KMS-11 (cell line): ENCODE results near the gene PIEZO1.

ENCODE experiments used
- H2AFZ ChIP-seq: fragments of 200-600 bp; sonication (generic); 2 replicates; pipeline ENCODE4 v1.6.1; 2016; ENCODE audit warnings: antibody characterized with exemption, mixed run types, low read depth
- H3K27ac ChIP-seq: fragments of 200-600 bp; sonication (generic); 2 replicates; pipeline ENCODE4 v1.6.1; 2016; ENCODE audit warnings: mild to moderate bottlenecking, mixed run types
- H3K27me3 ChIP-seq: fragments of 200-600 bp; sonication (generic); 2 replicates; pipeline ENCODE4 v1.6.1; 2017; ENCODE audit warnings: mild to moderate bottlenecking, low read depth, mixed run types, moderate library complexity; ENCODE audit not compliant: insufficient read depth
- H3K36me3 ChIP-seq: fragments of 200-600 bp; sonication (generic); 2 replicates; pipeline ENCODE4 v1.6.1; 2017; ENCODE audit warnings: mild to moderate bottlenecking, mixed run types; ENCODE audit not compliant: insufficient read depth
- H3K4me1 ChIP-seq: fragments of 200-600 bp; sonication (generic); 2 replicates; pipeline ENCODE4 v1.6.1; 2016; ENCODE audit warnings: mild to moderate bottlenecking, low read depth, mixed run types; ENCODE audit not compliant: poor library complexity, severe bottlenecking
- H3K4me2 ChIP-seq: fragments of 200-600 bp; sonication (generic); 2 replicates; pipeline ENCODE4 v1.7.0; 2016; ENCODE audit warnings: mild to moderate bottlenecking, mixed run types
- H3K4me3 ChIP-seq: fragments of 200-600 bp; sonication (generic); IDR thresholded peaks from 2 replicates; pipeline ENCODE4 v1.6.1; 2017; ENCODE audit warnings: low read depth, low read length, mixed read lengths; ENCODE audit not compliant: insufficient read depth
- H3K79me2 ChIP-seq: fragments of 200-600 bp; sonication (generic); 2 replicates; pipeline ENCODE4 v1.6.1; 2016; ENCODE audit warnings: low read depth, mixed run types; ENCODE audit not compliant: insufficient read depth
- H3K9ac ChIP-seq: fragments of 200-600 bp; sonication (generic); 2 replicates; pipeline ENCODE4 v1.6.1; 2016; ENCODE audit warnings: mild to moderate bottlenecking, mixed run types
- H4K20me1 ChIP-seq: fragments of 200-600 bp; sonication (generic); 2 replicates; pipeline ENCODE4 v1.6.1; 2016; ENCODE audit warnings: mild to moderate bottlenecking, mixed run types; ENCODE audit not compliant: insufficient read depth
- CTCF ChIP-seq: fragments of 200-600 bp; sonication (generic); conservative IDR thresholded peaks from 2 replicates; pipeline ENCODE4 v1.6.1; 2017; ENCODE audit warnings: low read depth, mild to moderate bottlenecking, antibody characterized with exemption, low read length, moderate library complexity, mixed read lengths

Gene PIEZO1

GRCh38 chr16:88735616-88736015 is 49.4 kb downstream of the PIEZO1 start:
- Histone ChIP-seq H3K36me3 (no peaks in the 10 kb centered on the region; the same call in 1 of the 2 replicates), H3K4me1 (no peaks in the 10 kb centered on the region)

GRCh38 chr16:88735121-88735520 is 49.9 kb downstream of the PIEZO1 start:
- Histone ChIP-seq H3K79me2 (peaks cover 4% of the 10 kb centered on the region; the same call in 1 of the 2 replicates), H3K9ac (no peak overlapping the region), H3K27me3 (no peaks in the 10 kb centered on the region), H3K4me3 (no peak overlapping the region), H3K4me1 (no peaks in the 10 kb centered on the region), H3K4me2 (no peak overlapping the region), H2AFZ (no peak overlapping the region), H4K20me1 (no peaks in the 10 kb centered on the region), H3K27ac (no peak overlapping the region), H3K36me3 (no peaks in the 10 kb centered on the region; the same call in 1 of the 2 replicates)
- no peak for TF ChIP-seq CTCF

More at GRCh38 chr16:88735616-88736015, 49.4 kb downstream of the PIEZO1 start:
- no peaks in the 10 kb centered on the region for H4K20me1 ChIP-seq
- H3K27ac ChIP-seq = no peak overlapping the region
- H3K4me2 ChIP-seq = no peak overlapping the region
- no peak overlapping the region for H3K9ac ChIP-seq
- no peaks in the 10 kb centered on the region for H3K27me3 ChIP-seq
- no peak overlapping the region for H2AFZ ChIP-seq
- TF ChIP-seq CTCF = no peak
- peaks cover 3% of the 10 kb centered on the region; the same call in 1 of the 2 replicates for H3K79me2 ChIP-seq
- no peak overlapping the region for H3K4me3 ChIP-seq

GRCh38 chr16:88734361-88734728 is 50.7 kb downstream of the PIEZO1 start:
- H3K79me2 ChIP-seq = peaks cover 4% of the 10 kb centered on the region; the same call in 1 of the 2 replicates
- H3K27me3 ChIP-seq = no peaks in the 10 kb centered on the region
- no peaks in the 10 kb centered on the region for H4K20me1 ChIP-seq
- H3K4me1 ChIP-seq = no peaks in the 10 kb centered on the region
- TF ChIP-seq CTCF = no peak
- H3K36me3 ChIP-seq = no peaks in the 10 kb centered on the region; the same call in 1 of the 2 replicates
- no peak overlapping the region for H3K9ac ChIP-seq
- H2AFZ ChIP-seq = no peak overlapping the region
- no peak overlapping the region for H3K4me2 ChIP-seq
- no peak overlapping the region for H3K4me3 ChIP-seq
- no peak overlapping the region for H3K27ac ChIP-seq

GRCh38 chr16:88733630-88734360 is 51.2 kb downstream of the PIEZO1 start:
- Histone ChIP-seq H3K36me3 (no peaks in the 10 kb centered on the region; the same call in 1 of the 2 replicates), H3K9ac (no peak overlapping the region), H3K4me2 (no peak overlapping the region), H3K4me3 (no peak overlapping the region), H4K20me1 (no peaks in the 10 kb centered on the region), H3K27me3 (no peaks in the 10 kb centered on the region), H2AFZ (no peak overlapping the region), H3K79me2 (peaks cover 4% of the 10 kb centered on the region; the same call in 1 of the 2 replicates), H3K4me1 (no peaks in the 10 kb centered on the region), H3K27ac (no peak overlapping the region)
- TF ChIP-seq CTCF = no peak
